GM12878 (cell line): ENCODE results near the gene FAM76A. TPM values are rescaled to one million over a fixed set of nuclear protein-coding genes. Genes with fewer than 3 reads are reported as not detected.

Experiments used
- ATAC-seq: fragments of 200-7000 bp; cut with Tn5 transposase; 3 replicates; pipeline ENCODE4 v1.9.1; 2020; ENCODE audit warnings: mild to moderate bottlenecking, moderate library complexity
- BruUV-seq: library from RNA; stranded (reverse); fragments of 400-500 nt; replicated peaks from 2 replicates; lab custom pipeline; 2021; lab: Mats Ljungman, UMichigan
- CTCF ChIA-PET: fragments of 300-600 bp; sonication (Branson Sonifier 250); formaldehyde crosslinking; extraction: SDS; loops from one replicate; lab custom pipeline; 2021; ENCODE audit warnings: inconsistent platforms; lab: Yijun Ruan, JAX
- POLR2A ChIA-PET: fragments of 350-600 bp; formaldehyde crosslinking; extraction: SDS; loops from one replicate; lab custom pipeline; 2021; ENCODE audit warnings: inconsistent platforms; lab: Charles Lee
- RAD21 ChIA-PET: fragments of 300-600 bp; sonication (Branson Sonifier 250); formaldehyde crosslinking; loops from one replicate; lab custom pipeline; 2023; ENCODE audit warnings: antibody characterized with exemption; ENCODE audit not compliant: unreplicated experiment; lab: Charles Lee
- SMC1A ChIA-PET: fragments of 300-600 bp; sonication (Branson Sonifier 250); formaldehyde crosslinking; loops from one replicate; lab custom pipeline; 2023; ENCODE audit not compliant: unreplicated experiment, uncharacterized antibody; lab: Charles Lee
- DNase-seq: peaks from one replicate; pipeline ENCODE4 v3.0.0-alpha.2; 2011; ENCODE audit warnings: low read depth, low spot score
- FAIRE-seq: peaks from 3 replicates; lab custom pipeline; 2011; peaks lifted over from hg19 to GRCh38; lab: Jason Lieb, UNC
- H2AFZ ChIP-seq: 2 replicates; pipeline ENCODE4 v1.6.0; 2011; ENCODE audit warnings: low read depth, low read length, control low read depth; ENCODE audit not compliant: control insufficient read depth
- H3K27ac ChIP-seq: 2 replicates; pipeline ENCODE4 v1.5.1; 2011; ENCODE audit warnings: control low read depth; ENCODE audit not compliant: control insufficient read depth, insufficient read depth
- H3K27me3 ChIP-seq, 2 experiments: replicated peaks in 1 of 2; 2 replicates each; pipeline versions ENCODE4 v1.6.0 to v1.6.1; 2011; ENCODE audit warnings: low read length in 1 of 2; ENCODE audit not compliant: control insufficient read depth in 2 of 2, insufficient read depth in 2 of 2
- H3K36me3 ChIP-seq, 2 experiments: 2 replicates each; pipeline ENCODE4 v1.5.1; 2011; ENCODE audit warnings: low read length in 1 of 2; ENCODE audit not compliant: control insufficient read depth in 2 of 2, insufficient read depth in 2 of 2
- H3K4me1 ChIP-seq: 2 replicates; pipeline ENCODE4 v1.6.1; 2011; ENCODE audit warnings: mild to moderate bottlenecking, low read length, moderate library complexity, mixed read lengths; ENCODE audit not compliant: control insufficient read depth, insufficient read depth
- H3K4me2 ChIP-seq: 2 replicates; pipeline ENCODE4 v1.6.0; 2011; ENCODE audit warnings: control low read depth; ENCODE audit not compliant: control insufficient read depth, insufficient read depth
- H3K4me3 ChIP-seq: fragments of 200-600 bp; sonication (generic); 2 replicates; pipeline ENCODE4 v1.5.1; 2016
- H3K79me2 ChIP-seq: 2 replicates; pipeline ENCODE4 v1.6.0; 2011; ENCODE audit warnings: low read length; ENCODE audit not compliant: control insufficient read depth, insufficient read depth
- H3K9ac ChIP-seq: 2 replicates; pipeline ENCODE4 v1.8.0; 2011; ENCODE audit warnings: low read length, control low read depth, mixed read lengths; ENCODE audit not compliant: control insufficient read depth, insufficient read depth
- H3K9me3 ChIP-seq: replicated peaks from 3 replicates; pipeline ENCODE4 v1.5.1; 2011; ENCODE audit warnings: mild to moderate bottlenecking, low read length; ENCODE audit not compliant: control insufficient read depth, insufficient read depth
- H4K20me1 ChIP-seq: 2 replicates; pipeline ENCODE4 v1.6.0; 2011; ENCODE audit not compliant: control insufficient read depth, insufficient read depth
- CEBPZ ChIP-seq: fragments of 150-350 bp; IDR thresholded peaks from 2 replicates; pipeline ENCODE4 v1.6.1; 2016; ENCODE audit warnings: low read depth, low read length
- CTCF ChIP-seq, 3 experiments: IDR thresholded peaks in 2 of 3; conservative IDR thresholded peaks in 1 of 3; 2 replicates each; pipeline ENCODE4 v1.5.1; 2011; ENCODE audit warnings: low read depth in 3 of 3, low read length in 3 of 3, mild to moderate bottlenecking in 3 of 3, control low read depth in 2 of 3, moderate library complexity in 2 of 3, inconsistent platforms in 1 of 3, mixed read lengths in 1 of 3; ENCODE audit not compliant: control insufficient read depth in 2 of 3, insufficient read depth in 1 of 3; ENCODE audit errors: extremely low read depth in 1 of 3
- EP300 ChIP-seq, 2 experiments: fragments of 150-350 bp in 1 of 2; IDR thresholded peaks; 2 replicates each; pipeline ENCODE4 v1.6.1; 2011 to 2012; ENCODE audit warnings: low read depth in 2 of 2, low read length in 2 of 2, borderline replicate concordance in 1 of 2, improper control_type of control experiment in 1 of 2, inconsistent platforms in 1 of 2; ENCODE audit not compliant: control insufficient read depth in 1 of 2
- ETV6 ChIP-seq, 2 experiments: fragments of 450-650 bp in 1 of 2; IDR thresholded peaks in 1 of 2; conservative IDR thresholded peaks in 1 of 2; 2 replicates each; pipeline ENCODE4 v1.6.1; 2014; ENCODE audit warnings: antibody characterized with exemption in 1 of 2, borderline replicate concordance in 1 of 2, low read depth in 1 of 2, mild to moderate bottlenecking in 1 of 2, moderate library complexity in 1 of 2
- RAD51 ChIP-seq: fragments of 450-650 bp; IDR thresholded peaks from 2 replicates; pipeline ENCODE4 v1.6.1; 2016; ENCODE audit warnings: moderate library complexity, mild to moderate bottlenecking, inconsistent platforms
- TCF7 ChIP-seq: IDR thresholded peaks from 2 replicates; pipeline ENCODE4 v1.6.1; 2014; ENCODE audit warnings: antibody characterized with exemption, borderline replicate concordance
- ZNF622 ChIP-seq: fragments of 450-650 bp; IDR thresholded peaks from 2 replicates; pipeline ENCODE4 v1.6.1; 2017; ENCODE audit warnings: mild to moderate bottlenecking, inconsistent platforms
- WGBS: methylation state at CpG from one replicate; pipeline ENCODE4 v1.1.6; 2016; ENCODE audit warnings: low lambda C conversion rate; ENCODE audit not compliant: insufficient replicate concordance, insufficient coverage; ENCODE audit errors: missing lambda C conversion rate; 5-methylcytosine and 5-hydroxymethylcytosine counted together
- in situ Hi-C: fragments of 300-500 bp; cut with MboI; formaldehyde crosslinking; loops from 9 replicates; pipeline ENCODE4 v1.14.3; 2018; ENCODE audit warnings: mixed read lengths
- intact Hi-C: fragments of 100-400 bp; cut with micrococcal nuclease; formaldehyde crosslinking; loops from one replicate; pipeline ENCODE4 v1.14.2; 2022; ENCODE audit not compliant: unreplicated experiment
- polyA plus RNA-seq, 11 experiments: library from polyadenylated mRNA; depleted of rRNA in 4 of 11; unstranded in 6 of 11; stranded (reverse) in 5 of 11; fragments of >200 nt; fragmentation: Nextera tagmentation in 4 of 11; fragmentation: Illumina TruSeq in 1 of 11; extraction: Ambion mirVana in 4 of 11; extraction: Trizol in 1 of 11; gene quantifications; 1 replicate in 1 of 11; 2 replicates in 10 of 11; pipeline versions ENCODE4 v1.2.1 to v1.2.3, GENCODE V29; 2011 to 2016; ENCODE audit warnings: inconsistent platforms in 2 of 11, missing spikeins in 2 of 11, low read depth in 1 of 11
- total RNA-seq, 4 experiments: library from RNA; depleted of rRNA in 3 of 4; stranded (reverse); fragments of >200 nt in 3 of 4; fragmentation: Illumina TruSeq in 1 of 4; extraction: Trizol in 1 of 4; gene quantifications; 2 replicates each; pipeline versions ENCODE4 v1.2.1 to v1.2.3, GENCODE V29; 2013 to 2021

FAM76A gene
- total and polyA plus RNA-seq, 10 of the 15 experiments (the other 5 are each of a cell fraction or from before 2014, with no cell fraction given): 5.4 to 13.4 (median 7.6) TPM

- TF ChIP-seq TCF7 (no peak), ZNF622 (no peak), EP300 (IDR thresholded peaks at IDR 0.05; ENCODE audit: borderline replicate concordance in 1 of 2, control insufficient read depth in 1 of 2, low read depth in 2 of 2, low read length in 2 of 2) (no peak)
Observed at GRCh38 chr1:27716262-27716895, 9.4 kb upstream of the FAM76A start (continued).

- no peaks in the 10 kb centered on the region for H3K36me3 ChIP-seq
- ATAC-seq: peak; percentile 74
- no peak for FAIRE-seq
- intact Hi-C loops (loop anchor here (2.0 to 10.0 kb wide), 2 partner anchors 51 to 115 kb away; partner anchors contain the start of gene PPP1R8), in situ Hi-C loops (loop anchor here (5.0 kb wide), 1 partner anchor 47 kb away; the partner anchor contains the start of gene IFI6)
- SMC1A ChIA-PET: interaction anchor here (0.9 to 2.7 kb wide), 5 partner anchors 47 to 113 kb away, joined by 3 to 18 read pairs (median 3); partner anchors contain the start of gene IFI6
- peaks cover 6% of the 10 kb centered on the region; the same call in 2 of the 3 replicates for H3K9me3 ChIP-seq
- RAD21 ChIA-PET: interaction anchor here (0.7 to 3.1 kb wide), 5 partner anchors 8 to 53 kb away, joined by 3 to 14 read pairs (median 4); partner anchors contain the start of gene STX12
- no peak overlapping the region for H3K4me2 ChIP-seq
- no peaks in the 10 kb centered on the region for H3K79me2 ChIP-seq
- no peaks in the 10 kb centered on the region; a peak in 1 of 4 replicates for H3K27me3 ChIP-seq
- CTCF ChIA-PET: interaction anchor here (0.6 to 4.4 kb wide), 5 partner anchors 23 to 137 kb away, joined by 3 to 42 read pairs (median 4); partner anchors contain the start of gene IFI6
- no peak overlapping the region for H3K27ac ChIP-seq
- POLR2A ChIA-PET: interaction anchor here (0.6 to 1.1 kb wide), 2 partner anchors 13 to 49 kb away, joined by 3 to 6 read pairs; no protein-coding TSS in a partner anchor
- no peak overlapping the region for H3K9ac ChIP-seq
- DNase-seq: no peak
- H3K4me3 ChIP-seq: no peak overlapping the region
- no peaks in the 10 kb centered on the region for H4K20me1 ChIP-seq
- WGBS: 69% methylated on average over 5 of the region's 5 CpGs
- no TSS peak for BruUV-seq
- no peaks in the 10 kb centered on the region for H3K4me1 ChIP-seq
- no peak overlapping the region for H2AFZ ChIP-seq
- no peak for TF ChIP-seq CEBPZ
- TF ChIP-seq ETV6 (conservative IDR thresholded peaks at IDR 0.05 in 1 of 2, IDR thresholded peaks at IDR 0.05 in 1 of 2; ENCODE audit: borderline replicate concordance in 1 of 2, low read depth in 1 of 2): no peak
- peak; percentile 37 to 44 (median 42); a peak in 5 of 6 replicates for TF ChIP-seq CTCF (IDR thresholded peaks at IDR 0.05 in 2 of 3, conservative IDR thresholded peaks at IDR 0.05 in 1 of 3; ENCODE audit: control insufficient read depth in 2 of 3, extremely low read depth in 1 of 3, insufficient read depth in 1 of 3, low read depth in 3 of 3, low read length in 3 of 3)
- no peak for TF ChIP-seq RAD51
Observed at GRCh38 chr1:27719286-27720251, 6.2 kb upstream of the FAM76A start.
